ENCODE data around the gene FAS.

Gene FAS

DNA sequence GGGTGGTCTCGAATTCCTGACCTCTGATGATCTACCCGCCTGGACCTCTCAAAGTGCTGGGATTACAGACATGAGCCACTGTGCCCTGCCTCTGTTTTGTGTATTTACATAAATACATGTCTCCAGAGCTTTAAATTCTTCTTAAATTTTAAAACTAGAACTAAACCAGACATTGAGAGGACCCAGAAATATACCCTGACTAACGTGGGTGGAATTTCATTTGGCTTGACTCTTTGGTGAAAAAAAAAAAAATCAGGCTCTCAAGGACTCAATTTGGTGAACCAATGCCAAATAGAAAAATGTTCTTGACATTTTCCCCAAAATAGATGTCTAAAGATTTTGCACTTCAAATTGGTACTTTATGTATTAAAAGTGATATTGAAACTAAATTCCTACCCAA is 16.6 kb upstream of the FAS start:
- no peak for DNase-seq

DNA sequence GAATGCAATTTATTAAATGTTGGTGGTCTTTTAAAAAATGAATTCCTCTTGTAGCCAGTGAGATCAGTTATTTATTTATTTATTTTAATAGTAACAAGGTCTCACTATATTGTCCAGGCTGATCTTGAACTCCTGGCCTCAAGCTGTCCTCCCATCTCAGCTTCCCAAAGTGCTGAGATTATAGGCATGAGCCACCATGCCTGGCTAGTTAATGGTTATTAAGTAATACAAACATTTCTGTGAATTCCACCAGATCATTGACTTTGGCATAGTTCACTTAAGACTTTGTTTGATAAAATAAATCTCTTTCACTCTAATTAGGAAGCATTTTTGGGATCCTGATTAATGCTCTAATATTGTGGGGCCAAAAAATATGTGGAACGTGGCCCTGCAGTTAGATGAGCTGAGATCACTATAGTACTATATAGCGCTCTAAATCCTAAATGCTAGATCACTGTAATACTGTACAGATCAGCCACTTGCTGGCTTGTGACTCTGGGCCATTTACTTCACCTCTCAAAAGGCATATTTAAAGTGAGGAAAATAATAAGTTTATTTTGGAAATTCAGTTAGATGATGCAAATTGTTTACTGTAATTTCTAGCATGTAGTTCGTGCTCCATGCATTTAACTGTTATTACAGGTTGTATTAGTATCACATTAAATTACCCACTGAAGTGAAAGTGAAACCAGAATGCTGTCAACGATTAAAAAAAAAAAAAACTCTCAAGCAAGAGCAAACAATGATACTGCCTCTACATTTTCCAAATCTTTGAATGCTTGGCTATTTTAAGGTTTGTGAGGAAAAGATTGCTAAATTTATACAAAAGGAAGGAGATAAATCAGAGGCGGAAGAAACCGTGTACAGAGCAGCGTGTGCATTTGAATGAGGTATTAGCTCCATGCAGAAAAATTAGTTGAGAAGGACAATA is 15.9 kb upstream of the FAS start:
- DNase-seq: no peak

DNA sequence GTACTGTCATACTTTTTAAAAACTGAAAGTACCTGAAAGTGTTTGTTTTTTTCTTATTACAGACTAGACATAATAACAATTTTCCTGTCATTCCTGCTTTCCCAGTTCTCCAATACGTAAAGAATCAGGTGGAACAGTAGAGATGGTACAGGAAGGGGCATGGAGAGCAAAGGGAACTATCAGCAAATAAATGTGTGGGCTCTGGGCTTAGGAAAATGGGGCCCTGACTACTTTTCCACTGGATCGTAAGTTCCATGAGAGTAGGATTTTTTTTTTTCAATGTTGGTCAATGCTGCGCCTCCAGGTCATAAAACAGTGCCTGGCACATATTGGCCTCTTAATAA is 15.2 kb upstream of the FAS start:
- no peak for DNase-seq

DNA sequence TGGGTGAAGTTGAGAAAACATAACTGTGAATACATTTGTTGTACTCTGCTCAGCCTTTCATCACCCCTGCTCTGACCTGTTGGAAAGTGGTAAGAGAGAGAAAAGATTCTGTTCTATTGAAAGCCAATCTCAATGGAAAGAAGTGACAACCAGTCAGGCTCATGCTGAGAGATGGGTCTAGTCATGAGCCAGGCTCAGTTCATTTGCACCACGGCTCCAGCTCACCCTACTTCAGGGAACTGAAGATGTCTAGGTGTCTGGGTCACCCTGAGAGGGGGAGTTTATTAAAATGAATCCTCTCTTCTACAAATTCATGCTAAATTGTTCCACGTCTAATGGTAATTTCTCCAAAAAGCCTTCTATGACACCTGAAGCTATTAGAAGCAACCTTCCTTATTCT is 12.1 kb upstream of the FAS start:
- no peak for DNase-seq

DNA sequence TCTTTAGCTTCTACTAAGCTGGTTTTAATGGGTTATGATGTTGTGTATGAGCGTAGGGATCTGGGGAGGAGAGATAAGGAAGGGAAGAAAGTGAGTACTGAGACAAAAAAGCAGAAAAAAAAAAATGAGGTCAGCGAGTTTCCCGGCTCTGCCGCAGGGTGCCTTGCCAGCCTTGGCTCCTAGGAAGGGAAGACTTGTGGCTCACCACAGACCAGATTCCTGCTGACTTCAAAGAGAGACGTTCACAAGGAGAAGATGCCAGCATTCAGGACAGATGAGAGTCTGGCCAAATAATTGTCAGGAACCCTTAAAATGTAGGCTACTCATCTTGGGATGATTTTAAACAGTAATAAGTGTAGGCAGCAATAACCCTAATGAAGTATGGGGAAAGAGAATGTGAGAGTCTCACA is 11.4 kb upstream of the FAS start:
- DNase-seq: peak; percentile 52

DNA sequence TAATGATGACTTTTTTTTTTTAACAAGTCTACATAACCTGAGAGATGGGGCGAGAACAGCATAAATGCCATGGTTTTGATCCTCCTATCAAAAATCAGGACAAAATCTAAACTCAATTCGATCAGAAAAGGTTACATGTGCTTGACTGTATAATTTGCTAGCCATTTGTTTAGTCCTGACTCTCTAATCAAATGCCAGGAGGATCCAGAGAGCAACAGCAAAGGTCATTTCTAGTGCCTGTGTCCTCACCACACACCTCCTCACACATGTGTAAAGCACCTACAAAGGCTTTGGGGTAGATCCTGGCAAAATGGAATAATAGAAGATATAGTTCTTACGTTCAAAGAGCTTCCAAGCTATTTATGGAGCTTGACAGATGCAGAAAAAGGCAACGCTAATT is 11.0 kb upstream of the FAS start:
- DNase-seq: no peak

DNA sequence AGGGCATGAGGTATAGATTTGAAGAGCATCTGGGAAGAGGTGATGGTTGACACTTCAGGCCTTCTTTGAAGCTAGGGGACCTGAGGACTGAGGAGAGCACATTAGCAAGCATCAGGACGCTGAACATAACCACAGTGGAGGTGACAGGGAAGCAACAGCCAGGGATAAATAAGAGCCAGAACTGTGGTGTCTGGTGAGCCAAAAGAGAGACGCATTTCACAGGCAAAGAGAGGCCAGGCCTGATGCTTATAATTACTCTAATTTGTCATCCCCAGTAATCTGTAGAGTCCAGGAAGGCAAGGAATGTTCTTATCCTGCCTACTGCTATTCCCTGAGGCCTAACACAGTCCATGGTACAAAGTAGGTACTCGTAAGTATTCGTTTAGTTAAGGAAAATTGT is 10.4 kb upstream of the FAS start:
- DNase-seq: no peak

DNA sequence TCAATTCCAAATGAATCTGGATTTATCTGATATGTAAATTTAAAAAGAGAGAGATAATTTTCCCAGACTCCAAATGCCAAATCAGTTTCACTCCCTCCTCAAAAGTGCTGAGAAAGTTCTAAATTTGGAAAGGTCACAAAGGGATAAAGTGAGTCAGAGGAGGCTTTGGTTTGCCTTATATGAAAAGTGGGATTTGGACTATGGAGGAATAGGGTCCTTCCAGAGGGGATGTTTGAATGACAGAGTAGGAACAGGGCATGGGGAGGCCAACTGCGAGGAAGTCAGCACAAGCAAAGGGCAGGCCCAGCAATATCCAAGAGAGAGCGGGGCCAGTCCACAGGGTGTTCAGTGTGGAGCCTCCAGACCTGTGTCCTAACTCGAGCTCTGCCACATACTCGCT is 9.8 kb upstream of the FAS start:
- DNase-seq: no peak

DNA sequence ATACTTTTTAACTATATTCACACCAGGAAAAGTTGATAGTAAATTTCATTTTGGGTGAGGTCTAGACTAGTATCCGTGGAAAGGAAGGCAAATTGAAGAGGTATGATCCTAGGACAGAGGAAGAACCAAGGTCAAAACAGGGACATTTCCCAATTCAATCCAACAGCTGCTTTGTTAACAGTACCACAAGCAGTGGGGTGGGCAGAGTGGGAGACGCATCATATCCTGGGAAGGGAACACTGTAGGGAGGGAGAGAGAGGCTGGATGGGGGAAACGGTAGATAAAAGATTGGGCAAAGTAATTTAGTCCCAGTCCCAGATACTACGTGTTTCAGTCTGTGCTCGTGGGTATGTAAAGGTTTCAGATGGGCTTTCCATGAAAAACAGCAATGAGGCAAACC is 9.2 kb upstream of the FAS start:
- DNase-seq: no peak

DNA sequence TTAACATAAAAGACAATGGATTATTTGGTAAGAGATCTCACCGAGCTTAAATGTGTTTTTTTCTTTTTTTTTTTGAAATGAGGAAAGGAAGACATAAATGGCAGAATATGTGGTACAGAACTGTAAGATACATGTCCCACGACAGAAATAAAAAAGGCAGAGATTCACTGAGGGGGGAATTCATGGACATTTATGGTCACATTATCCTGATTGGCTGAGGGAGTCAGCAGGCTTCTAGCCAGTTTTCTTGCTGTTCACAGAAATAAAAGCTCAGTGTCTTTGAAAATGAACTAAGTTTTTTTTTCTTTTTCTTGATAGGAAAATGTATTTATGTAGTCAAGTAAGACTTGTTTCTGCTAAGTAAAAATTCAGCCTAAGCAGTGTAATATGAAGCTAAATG is 8.2 kb upstream of the FAS start:
- no peak for DNase-seq

DNA sequence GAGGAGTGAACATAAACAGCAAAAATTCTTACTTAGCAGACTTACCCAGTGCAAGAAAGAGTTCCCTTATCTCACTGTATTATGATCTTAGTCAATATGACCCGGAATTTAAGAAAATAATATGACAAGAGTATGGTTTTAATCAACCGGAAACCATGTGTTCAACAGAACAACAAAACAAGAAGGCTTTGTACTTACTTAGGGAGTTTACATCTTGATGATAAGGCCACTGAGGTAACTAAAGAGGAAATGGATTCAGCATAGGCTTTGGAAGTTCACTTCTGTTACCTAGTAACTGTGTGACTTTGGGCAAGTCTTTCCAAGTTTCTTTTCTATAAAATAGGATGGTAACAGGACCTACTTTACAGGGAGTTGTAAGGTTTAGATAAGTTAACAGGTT is 7.4 kb upstream of the FAS start:
- DNase-seq: no peak

DNA sequence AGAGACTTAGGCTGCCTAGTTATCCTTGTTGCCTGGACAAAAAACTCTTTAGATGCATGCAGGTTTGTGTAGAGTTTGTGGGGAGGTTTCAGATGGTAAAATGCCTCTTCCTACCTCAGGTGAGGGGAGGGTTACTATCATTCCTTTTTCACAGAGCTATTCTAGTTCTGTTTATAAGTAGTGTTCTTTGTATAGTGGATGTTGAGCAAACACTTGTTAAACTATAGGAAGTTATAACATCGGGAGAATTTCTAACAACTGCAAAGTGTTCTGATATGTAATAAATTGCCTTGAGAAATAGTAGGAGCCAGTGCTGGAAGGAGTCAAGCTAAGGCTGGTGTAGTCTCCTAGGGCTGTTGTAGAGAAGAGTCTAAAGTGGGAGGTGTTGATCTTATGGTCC is 6.7 kb upstream of the FAS start:
- no peak for DNase-seq

DNA sequence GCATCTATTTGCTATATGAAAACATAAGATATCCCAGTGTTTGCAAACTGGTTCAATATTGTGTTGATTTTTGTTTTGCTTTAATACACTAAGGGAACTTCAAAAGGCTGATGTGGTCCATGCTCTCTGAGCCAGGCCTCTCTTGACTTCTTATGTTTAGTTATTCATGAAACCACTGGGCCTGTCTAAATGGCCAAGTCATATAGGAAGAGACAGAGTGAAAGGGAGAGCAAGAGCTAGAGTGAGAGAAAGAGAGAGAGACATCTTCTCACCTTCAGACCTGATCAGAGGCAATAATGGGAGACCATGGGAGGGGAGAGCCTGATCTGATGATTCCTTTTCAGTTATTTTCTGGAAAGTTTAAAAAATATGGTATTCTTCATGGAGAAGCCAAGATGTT is 6.1 kb upstream of the FAS start:
- DNase-seq: no peak

DNA sequence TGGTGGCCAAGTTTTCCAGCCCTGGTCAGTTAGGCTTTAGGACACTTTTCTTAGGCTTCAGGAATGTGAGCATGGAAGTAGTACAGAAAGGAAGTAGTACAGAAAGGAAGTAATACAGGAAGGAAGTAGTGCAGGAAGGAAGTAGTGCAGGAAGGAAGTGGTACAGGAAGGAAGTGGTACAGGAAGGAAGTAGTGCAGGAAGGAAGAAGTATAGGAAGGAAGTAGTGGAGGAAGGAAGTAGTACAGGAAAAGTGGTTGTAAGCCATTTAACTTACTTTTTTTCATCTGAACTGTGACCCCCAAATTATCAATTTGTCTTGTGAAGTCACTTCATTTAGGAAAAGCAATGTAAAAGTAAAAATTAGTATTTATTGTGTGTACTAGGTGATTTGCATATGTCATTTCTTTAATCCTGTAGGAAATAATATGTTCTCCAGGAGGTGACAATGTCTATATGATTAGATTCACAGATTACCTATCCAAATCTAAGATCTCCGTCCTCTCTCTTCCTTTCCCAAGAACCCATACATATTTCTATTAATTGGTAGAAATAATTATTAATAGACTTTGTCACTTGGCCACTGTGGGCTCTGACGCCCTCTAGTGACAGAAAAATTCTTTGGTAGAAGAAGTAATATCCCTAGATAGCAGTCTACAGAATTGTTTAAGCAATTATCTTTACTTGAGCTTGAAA is 3.9 kb upstream of the FAS start:
- no peak for DNase-seq

DNA sequence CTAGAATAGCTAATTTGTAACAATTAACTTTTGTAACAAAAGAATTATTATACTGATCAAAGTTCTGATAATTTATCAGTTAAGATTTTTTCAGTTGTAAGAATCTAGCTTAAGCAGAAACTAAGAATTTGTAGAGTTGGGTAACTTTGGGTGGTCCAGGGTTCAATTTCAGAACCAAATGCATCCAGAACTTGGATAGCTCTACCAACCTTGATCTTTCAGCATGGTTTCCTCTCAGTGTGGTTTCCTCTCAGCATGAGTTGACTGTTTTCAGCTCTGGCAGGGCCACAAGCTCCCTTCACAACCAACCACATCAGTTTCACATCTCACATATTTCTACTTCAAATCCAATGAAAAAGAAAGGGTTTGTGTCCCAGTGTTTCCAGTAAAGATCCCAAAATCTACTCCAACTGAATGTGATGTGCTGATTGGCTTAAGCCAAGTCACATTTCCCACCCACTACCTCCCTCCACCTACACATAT is 3.3 kb upstream of the FAS start:
- no peak for DNase-seq

DNA sequence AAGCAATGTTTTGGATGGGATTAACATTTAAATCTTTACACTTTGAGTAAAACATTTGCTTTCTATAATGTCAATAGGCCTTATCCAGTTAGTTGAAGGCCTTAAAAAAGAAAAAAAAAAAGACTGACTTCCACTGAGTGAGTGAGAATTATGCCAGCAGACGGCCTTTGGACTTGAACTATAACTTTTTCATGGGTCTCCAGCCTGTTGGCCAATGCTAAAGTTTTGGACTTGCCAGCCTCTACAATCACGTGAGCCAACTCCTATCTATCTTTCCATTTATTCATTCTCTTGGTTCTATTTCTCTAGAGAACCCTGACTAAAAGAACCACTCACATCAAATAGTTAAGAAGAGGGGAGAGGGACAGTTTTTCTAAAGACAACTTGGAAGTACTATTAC is 2.8 kb upstream of the FAS start:
- no peak for DNase-seq

DNA sequence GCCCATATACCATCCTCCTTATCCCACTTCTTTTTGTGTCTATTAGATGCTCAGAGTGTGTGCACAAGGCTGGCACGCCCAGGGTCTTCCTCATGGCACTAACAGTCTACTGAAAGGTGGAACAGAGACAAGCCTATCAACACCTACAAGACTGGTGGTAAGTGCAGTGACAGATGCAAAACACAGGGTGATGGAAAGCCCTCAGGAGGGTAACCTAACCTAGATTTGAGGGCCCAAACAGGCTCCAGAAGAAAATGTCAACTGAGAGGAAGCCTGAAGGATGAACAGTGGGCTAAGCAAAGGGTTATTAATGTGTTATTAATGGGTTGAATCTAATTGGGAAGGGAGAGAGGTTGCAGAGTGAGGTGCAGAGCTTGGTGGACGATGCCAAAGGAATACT is 1.2 kb upstream of the FAS start:
- DNase-seq: no peak

DNA sequence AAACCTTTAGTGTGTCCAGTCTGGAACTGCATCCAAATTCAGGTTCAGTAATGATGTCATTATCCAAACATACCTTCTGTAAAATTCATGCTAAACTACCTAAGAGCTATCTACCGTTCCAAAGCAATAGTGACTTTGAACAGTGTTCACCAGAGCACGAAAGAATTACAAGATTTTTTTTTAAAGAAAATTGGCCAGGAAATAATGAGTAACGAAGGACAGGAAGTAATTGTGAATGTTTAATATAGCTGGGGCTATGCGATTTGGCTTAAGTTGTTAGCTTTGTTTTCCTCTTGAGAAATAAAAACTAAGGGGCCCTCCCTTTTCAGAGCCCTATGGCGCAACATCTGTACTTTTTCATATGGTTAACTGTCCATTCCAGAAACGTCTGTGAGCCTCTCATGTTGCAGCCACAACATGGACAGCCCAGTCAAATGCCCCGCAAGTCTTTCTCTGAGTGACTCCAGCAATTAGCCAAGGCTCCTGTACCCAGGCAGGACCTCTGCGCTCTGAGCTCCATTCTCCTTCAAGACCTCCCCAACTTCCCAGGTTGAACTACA is 694 bp upstream of the FAS start:
- peak; percentile 63 for DNase-seq

DNA sequence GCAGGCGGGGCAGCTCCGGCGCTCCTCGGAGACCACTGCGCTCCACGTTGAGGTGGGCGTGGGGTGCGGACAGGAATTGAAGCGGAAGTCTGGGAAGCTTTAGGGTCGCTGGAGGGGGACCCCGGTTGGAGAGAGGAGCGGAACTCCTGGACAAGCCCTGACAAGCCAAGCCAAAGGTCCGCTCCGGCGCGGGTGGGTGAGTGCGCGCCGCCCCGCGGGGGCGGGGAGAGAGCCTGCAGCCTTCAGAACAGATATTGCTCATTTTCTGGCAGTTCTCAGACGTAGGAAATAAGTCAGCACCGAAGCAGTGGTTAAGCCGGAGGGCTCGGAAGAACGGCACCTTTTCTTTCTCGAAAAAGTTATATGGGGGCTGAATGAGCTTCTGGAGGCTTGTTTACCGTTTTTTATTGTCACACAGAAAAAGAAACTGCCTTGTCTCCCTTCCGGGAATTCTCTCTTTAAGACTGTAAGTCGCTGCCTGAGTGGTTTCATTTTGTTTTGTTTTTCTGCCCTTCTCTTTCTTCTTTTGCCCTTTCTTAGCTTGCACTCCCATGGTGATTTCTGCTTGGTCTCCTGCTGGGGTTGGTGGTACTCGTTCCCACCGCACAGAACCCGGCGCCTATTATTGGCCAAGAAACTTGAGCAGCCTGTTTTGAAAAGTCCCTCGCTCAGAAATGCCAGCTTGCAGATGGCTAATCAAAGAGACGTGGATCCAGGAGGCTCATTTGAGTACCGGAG is 732 bp downstream of the FAS start:
- peak; percentile 85 for DNase-seq

DNA sequence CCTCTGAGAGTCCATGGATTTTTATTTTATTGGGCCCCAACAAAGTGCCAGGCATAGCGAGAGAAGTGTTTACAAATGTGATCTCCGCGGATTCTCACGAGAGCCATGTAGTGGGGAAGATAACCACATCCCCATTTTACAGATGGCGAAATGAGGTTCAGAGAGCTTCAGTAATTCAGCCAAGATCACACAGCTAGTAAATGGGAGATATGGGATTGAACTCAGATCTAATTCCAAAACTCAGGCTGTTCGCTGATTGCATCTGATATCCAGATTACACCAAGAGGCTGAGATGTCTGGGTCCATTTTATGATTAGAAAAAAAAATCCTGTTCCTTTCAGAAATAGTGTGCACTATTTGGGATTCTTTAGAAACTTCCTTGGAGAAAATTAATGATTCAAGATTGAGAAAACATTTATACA is 1.3 kb downstream of the FAS start:
- no peak for DNase-seq

DNA sequence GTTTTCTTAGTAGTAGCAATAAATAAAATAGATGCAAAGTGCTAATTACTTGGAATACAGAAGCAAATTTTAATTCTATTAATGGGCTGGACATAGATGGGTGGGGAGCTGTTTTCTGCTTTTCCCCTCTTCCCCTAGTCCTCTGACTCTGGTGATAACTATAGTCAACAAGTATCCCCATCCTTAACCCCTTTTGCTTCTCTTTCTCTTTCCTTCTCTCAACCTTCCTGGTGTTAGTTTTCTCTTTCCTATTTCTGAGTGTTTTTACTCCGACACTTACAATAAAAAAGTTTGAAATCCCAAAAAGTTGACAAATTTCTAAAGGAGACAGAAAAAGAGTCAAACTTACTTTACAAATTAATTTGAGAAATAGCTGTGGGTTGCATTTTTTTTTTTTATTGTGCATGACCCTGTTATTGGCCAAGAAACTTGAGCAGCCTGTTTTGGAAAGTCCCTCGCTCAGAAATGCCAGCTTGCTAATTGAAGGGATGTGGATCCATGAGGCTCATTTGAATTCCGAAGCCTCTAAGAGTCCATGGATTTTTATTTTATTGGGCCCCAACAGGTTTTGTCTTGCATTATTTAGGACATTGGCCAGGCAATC is 2.4 kb downstream of the FAS start:
- no peak for DNase-seq

DNA sequence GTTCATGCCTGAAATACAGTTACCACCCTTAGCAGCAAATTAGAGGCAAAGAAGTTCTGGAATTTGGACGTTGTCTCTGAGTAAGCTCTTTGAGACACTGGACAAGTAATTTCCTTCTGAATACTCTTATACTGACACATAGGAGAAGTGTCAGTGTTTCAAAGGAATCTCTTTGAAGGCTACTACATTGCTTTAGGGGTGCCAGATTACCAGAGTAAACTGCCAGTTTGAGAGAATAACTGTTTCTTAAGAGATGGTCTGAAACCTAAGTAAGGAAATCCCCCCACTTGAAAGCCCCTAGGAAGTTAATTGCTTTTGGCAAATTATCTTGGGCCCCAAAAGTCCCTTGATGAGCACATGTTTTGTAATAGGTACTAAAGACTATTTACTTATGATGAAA is 3.4 kb downstream of the FAS start:
- no peak for DNase-seq

All from right hindlimb (tissue), 1 donor.